Esophagus muscularis mucosa (tissue), 4 donors: ENCODE measurements around the gene DNAJC25. TPM values are rescaled to one million over a fixed set of nuclear protein-coding genes. Genes with fewer than 3 reads are reported as not detected.

Experiments used
- DNase-seq: peaks from one replicate; pipeline ENCODE4 v3.0.0-alpha.2; 2017; ENCODE audit errors: extremely low spot score
- H3K27ac ChIP-seq, 4 donors: fragments of 200-600 bp; sonication (generic); replicated peaks in 1 of 4; 1 replicate in 3 of 4; 2 replicates in 1 of 4; pipeline ENCODE4 v1.5.1; 2016 to 2019; ENCODE audit warnings: mild to moderate bottlenecking in 1 of 4
- H3K27me3 ChIP-seq, 4 donors: fragments of 200-600 bp; sonication (generic); one replicate each; pipeline versions ENCODE4 v1.5.1 to v1.6.0; 2016 to 2019
- H3K36me3 ChIP-seq, 4 donors: fragments of 200-600 bp; sonication (generic); one replicate each; pipeline ENCODE4 v1.5.1; 2016 to 2019
- H3K4me1 ChIP-seq, 4 donors: fragments of 200-600 bp; sonication (generic); one replicate each; pipeline ENCODE4 v1.5.1; 2016 to 2019
- H3K4me3 ChIP-seq, 4 donors: fragments of 200-600 bp; sonication (generic); 1 replicate in 2 of 4; 2 replicates in 2 of 4; pipeline ENCODE4 v1.5.1; 2016 to 2019; ENCODE audit warnings: mild to moderate bottlenecking in 4 of 4, moderate library complexity in 1 of 4
- H3K9me3 ChIP-seq, 4 donors: fragments of 200-600 bp; sonication (generic); 1 replicate in 3 of 4; 2 replicates in 1 of 4; pipeline ENCODE4 v1.5.1; 2016 to 2019
- EP300 ChIP-seq: sonication (generic); formaldehyde crosslinking; IDR thresholded peaks from one replicate; pipeline ENCODE4 v1.6.1; 2017; ENCODE audit warnings: antibody characterized with exemption
- POLR2A ChIP-seq: fragments of 450-650 bp; IDR thresholded peaks from one replicate; pipeline ENCODE4 v1.6.1; 2017; ENCODE audit warnings: antibody characterized with exemption, moderate library complexity, mild to moderate bottlenecking, low read depth
- POLR2AphosphoS5 ChIP-seq, 2 donors: sonication (generic); formaldehyde crosslinking; IDR thresholded peaks; one replicate each; pipeline ENCODE4 v1.6.1; 2017; ENCODE audit warnings: antibody characterized with exemption in 2 of 2
- WGBS: methylation state at CpG from one replicate; pipeline ENCODE4 v1.1.5; 2018; 5-methylcytosine and 5-hydroxymethylcytosine counted together
- intact Hi-C: fragments of 100-400 bp; cut with DNase I; formaldehyde crosslinking; loops from one replicate; pipeline ENCODE4 v1.15.1; 2023
- total RNA-seq, 4 donors: library from RNA; depleted of rRNA; stranded (reverse); fragments of >200 nt; gene quantifications; one replicate each; pipeline versions ENCODE4 v1.1.0 to v1.2.1, GENCODE V29; 2016
- TF ChIP-seq, protein P1 (sequence below), 3 experiments: fragments of 200-600 bp in 2 of 3; fragments of 450-650 bp in 1 of 3; sonication (generic) in 2 of 3; IDR thresholded peaks; one replicate each; pipeline ENCODE4 v1.5.1; 2017 to 2019; ENCODE audit warnings: antibody characterized with exemption in 3 of 3, mild to moderate bottlenecking in 2 of 3, moderate library complexity in 1 of 3

The DNAJC25 gene
- total RNA-seq, 4 donors from 2014 or later = 8.8 to 12.0 (median 9.5) TPM

DNA sequence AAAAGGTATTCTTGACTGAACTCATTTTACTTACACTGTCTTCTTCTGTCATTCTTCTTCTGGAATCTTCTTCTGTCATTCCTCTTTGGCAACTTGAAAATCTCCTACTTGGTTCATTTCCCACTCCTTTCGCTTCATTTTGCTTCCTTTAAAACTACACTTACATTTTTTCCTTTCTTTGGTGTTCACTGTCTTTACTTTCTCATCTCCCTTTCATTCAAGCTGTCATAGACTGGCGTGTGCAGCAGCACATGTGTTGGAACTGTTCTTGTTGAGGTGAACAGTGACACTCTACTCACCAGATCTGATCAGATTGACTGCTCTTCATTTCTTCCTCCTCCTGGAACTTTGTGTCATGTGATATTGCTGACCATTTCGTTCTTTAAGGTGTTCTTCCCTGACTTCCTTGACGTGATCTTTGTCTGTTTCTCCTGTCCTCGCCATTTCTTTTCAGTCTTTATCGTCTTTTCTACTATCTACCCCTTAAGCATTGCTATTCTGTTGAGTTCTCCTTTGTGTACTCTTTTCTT, 6.4 kb downstream of the DNAJC25 start:
- intact Hi-C loops = no loop called here
- Histone ChIP-seq H3K27ac (no peak overlapping the region), H3K9me3 (no peaks in the 10 kb centered on the region), H3K36me3 (no peaks in the 10 kb centered on the region), H3K4me3 (no peak overlapping the region), H3K4me1 (peaks cover 2 to 32% (median 21%) of the 10 kb centered on the region in 4 donors), H3K27me3 (no peaks in the 10 kb centered on the region)
- TF ChIP-seq EP300 = no peak
- no peak for TF ChIP-seq POLR2AphosphoS5 (IDR thresholded peaks at IDR 0.05)
- no peak for TF ChIP-seq POLR2A
- TF ChIP-seq, protein P1, sequence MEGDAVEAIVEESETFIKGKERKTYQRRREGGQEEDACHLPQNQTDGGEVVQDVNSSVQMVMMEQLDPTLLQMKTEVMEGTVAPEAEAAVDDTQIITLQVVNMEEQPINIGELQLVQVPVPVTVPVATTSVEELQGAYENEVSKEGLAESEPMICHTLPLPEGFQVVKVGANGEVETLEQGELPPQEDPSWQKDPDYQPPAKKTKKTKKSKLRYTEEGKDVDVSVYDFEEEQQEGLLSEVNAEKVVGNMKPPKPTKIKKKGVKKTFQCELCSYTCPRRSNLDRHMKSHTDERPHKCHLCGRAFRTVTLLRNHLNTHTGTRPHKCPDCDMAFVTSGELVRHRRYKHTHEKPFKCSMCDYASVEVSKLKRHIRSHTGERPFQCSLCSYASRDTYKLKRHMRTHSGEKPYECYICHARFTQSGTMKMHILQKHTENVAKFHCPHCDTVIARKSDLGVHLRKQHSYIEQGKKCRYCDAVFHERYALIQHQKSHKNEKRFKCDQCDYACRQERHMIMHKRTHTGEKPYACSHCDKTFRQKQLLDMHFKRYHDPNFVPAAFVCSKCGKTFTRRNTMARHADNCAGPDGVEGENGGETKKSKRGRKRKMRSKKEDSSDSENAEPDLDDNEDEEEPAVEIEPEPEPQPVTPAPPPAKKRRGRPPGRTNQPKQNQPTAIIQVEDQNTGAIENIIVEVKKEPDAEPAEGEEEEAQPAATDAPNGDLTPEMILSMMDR (IDR thresholded peaks at IDR 0.05) = no peak
- no peak for DNase-seq
- 84% methylated on average over 6 of the region's 6 CpGs for WGBS

- Histone ChIP-seq H3K27ac (no peak overlapping the region), H3K36me3 (peaks cover 0 to 25% (median 18%) of the 10 kb centered on the region in 4 donors), H3K9me3 (no peaks in the 10 kb centered on the region), H3K4me3 (no peak overlapping the region), H3K4me1 (peaks cover 0 to 8% (median 0%) of the 10 kb centered on the region in 4 donors), H3K27me3 (no peaks in the 10 kb centered on the region)
- TF ChIP-seq, protein P1 (IDR thresholded peaks at IDR 0.05) = no peak
- TF ChIP-seq EP300 (no peak), POLR2A (no peak), POLR2AphosphoS5 (IDR thresholded peaks at IDR 0.05) (no peak)
- no peak for DNase-seq
- intact Hi-C loops = no loop called here
- WGBS = 89% methylated on average over 8 of the region's 8 CpGs
Observed at GRCh38 chr9:111644195-111644772, 13.2 kb downstream of the DNAJC25 start.

DNA sequence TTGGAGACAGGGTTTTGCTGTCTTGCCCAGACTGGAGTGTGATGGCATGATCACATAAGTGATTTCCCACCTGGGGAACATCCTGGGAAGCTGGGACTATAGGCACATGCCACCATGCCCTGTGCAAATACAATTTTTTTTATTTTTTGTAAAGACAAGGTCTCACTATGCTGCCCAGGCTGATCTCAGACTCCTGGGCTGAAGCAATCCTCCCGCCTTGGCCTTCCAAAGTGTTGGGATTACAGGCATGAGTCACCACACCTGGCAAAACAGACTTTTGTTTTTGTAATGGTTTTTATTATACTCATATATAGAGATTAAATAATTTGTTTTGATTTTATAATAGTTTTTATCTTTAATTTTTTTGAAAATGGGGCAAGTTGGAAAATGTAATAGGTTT, 14.7 kb downstream of the DNAJC25 start:
- no peak overlapping the region for H3K4me3 ChIP-seq
- peaks cover 0 to 8% (median 0%) of the 10 kb centered on the region in 4 donors for H3K4me1 ChIP-seq
- intact Hi-C loops = no loop called here
- H3K27me3 ChIP-seq = no peaks in the 10 kb centered on the region
- DNase-seq = no peak
- H3K9me3 ChIP-seq = no peaks in the 10 kb centered on the region
- peaks cover 8 to 31% (median 21%) of the 10 kb centered on the region in 4 donors for H3K36me3 ChIP-seq
- TF ChIP-seq POLR2AphosphoS5 (IDR thresholded peaks at IDR 0.05) (no peak), EP300 (no peak)
- no peak overlapping the region for H3K27ac ChIP-seq
- WGBS = 89% methylated on average over 1 of the region's 1 CpG

DNA sequence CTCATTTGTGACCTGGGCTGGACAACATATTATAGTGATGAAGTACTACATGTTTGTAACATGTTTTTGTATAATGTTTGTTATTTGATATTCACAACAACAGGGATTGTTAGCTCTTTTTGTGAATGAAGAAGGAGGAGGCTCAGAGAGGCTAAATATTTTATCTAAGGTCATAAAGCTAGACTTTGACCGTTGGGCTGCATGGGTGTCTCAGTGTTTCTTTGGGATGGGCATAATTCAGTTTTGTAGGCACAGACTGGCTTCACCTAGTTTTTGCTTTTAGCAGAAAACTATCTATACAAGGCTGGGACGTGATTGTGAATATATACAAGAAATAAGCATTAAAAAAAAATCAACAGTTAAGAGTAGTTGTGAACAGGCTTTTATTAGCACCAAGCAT, 15.3 kb downstream of the DNAJC25 start:
- WGBS = 87% methylated on average over 2 of the region's 2 CpGs
- DNase-seq = no peak
- Histone ChIP-seq H3K27me3 (no peaks in the 10 kb centered on the region), H3K27ac (no peak overlapping the region), H3K9me3 (no peaks in the 10 kb centered on the region), H3K36me3 (peaks cover 8 to 31% (median 21%) of the 10 kb centered on the region in 4 donors), H3K4me3 (no peak overlapping the region), H3K4me1 (peaks cover 0 to 8% (median 0%) of the 10 kb centered on the region in 4 donors)
- no peak for TF ChIP-seq EP300
- TF ChIP-seq POLR2AphosphoS5 (IDR thresholded peaks at IDR 0.05) = no peak
- no peak for TF ChIP-seq POLR2A
- TF ChIP-seq, protein P1 (IDR thresholded peaks at IDR 0.05) = no peak
- intact Hi-C loops = no loop called here

DNA sequence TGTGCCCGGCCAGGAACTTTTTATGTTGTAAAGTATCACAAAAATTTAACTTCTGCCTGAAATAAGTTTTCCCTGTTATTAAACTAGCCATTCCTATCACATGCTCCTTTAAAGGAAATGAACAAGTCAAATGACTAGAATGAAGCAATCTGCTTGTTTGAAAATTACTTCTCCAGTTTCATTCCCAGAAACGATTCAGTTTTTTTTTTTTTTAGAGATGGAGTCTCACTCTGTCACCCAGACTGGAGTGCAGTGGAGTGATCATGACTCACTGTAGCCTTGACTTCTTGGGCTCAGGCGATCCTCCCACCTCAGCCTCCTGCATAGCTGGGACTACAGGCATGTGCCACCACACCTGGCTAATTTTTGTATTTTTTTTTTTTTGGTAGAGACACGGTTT, 16.9 kb downstream of the DNAJC25 start:
- H3K27ac ChIP-seq = no peak overlapping the region
- TF ChIP-seq EP300 (no peak), POLR2A (no peak), POLR2AphosphoS5 (IDR thresholded peaks at IDR 0.05) (no peak)
- TF ChIP-seq, protein P1 (IDR thresholded peaks at IDR 0.05) = no peak
- DNase-seq = no peak
- no peaks in the 10 kb centered on the region for H3K9me3 ChIP-seq
- H3K4me1 ChIP-seq = peaks cover 0 to 3% (median 0%) of the 10 kb centered on the region in 4 donors
- 82% methylated on average over 4 of the region's 4 CpGs for WGBS
- H3K36me3 ChIP-seq = peaks cover 8 to 33% (median 25%) of the 10 kb centered on the region in 4 donors
- no peak overlapping the region for H3K4me3 ChIP-seq
- no peaks in the 10 kb centered on the region for H3K27me3 ChIP-seq
- intact Hi-C loops = no loop called here
